K562 (cell line): ENCODE results near the gene HACD1. TPM values are rescaled to one million over a fixed set of nuclear protein-coding genes. Genes with fewer than 3 reads are reported as not detected.

ENCODE experiments used
- ATAC-seq: fragments of 200-7000 bp; cut with Tn5 transposase; 3 replicates; pipeline ENCODE4 v1.9.1; 2020; ENCODE audit warnings: moderate library complexity
- BruUV-seq: library from RNA; stranded (reverse); fragments of 400-500 nt; replicated peaks from 2 replicates; lab custom pipeline; 2021; lab: Mats Ljungman, UMichigan
- CTCF ChIA-PET: fragments of 300-600 bp; formaldehyde crosslinking; extraction: SDS; loops from one replicate; lab custom pipeline; 2021; ENCODE audit warnings: low intra/inter-chr PET ratio; lab: Yijun Ruan, JAX
- POLR2A ChIA-PET: fragments of 300-600, 350-650 bp; sonication (Branson Sonifier 250); formaldehyde crosslinking; extraction: SDS; loops from one replicate; lab custom pipeline; 2021; ENCODE audit warnings: antibody characterized with exemption, inconsistent platforms; lab: Yijun Ruan, JAX
- DNase-seq, 4 experiments: peaks; one replicate each; pipeline versions ENCODE4 v3.0.0 to v3.0.0-alpha.2; 2011 to 2018; ENCODE audit warnings: low spot score in 3 of 4, mixed read lengths in 3 of 4; ENCODE audit errors: extremely low read depth in 1 of 4
- FAIRE-seq: peaks from 2 replicates; lab custom pipeline; 2011; peaks lifted over from hg19 to GRCh38; lab: Jason Lieb, UNC
- H2AFZ ChIP-seq: 2 replicates; pipeline ENCODE4 v1.6.0; 2011; ENCODE audit warnings: low read depth, low read length, control low read depth, inconsistent platforms
- H3K27ac ChIP-seq: fragments of 200-600 bp; 3 replicates; pipeline ENCODE4 v1.8.0; 2011; ENCODE audit warnings: low read depth, mild to moderate bottlenecking, control low read depth, inconsistent platforms, low read length, moderate library complexity, mixed read lengths; ENCODE audit errors: extremely low read depth
- H3K27me3 ChIP-seq, 2 experiments: fragments of 300-600 bp in 1 of 2; 2 replicates in 1 of 2; 3 replicates in 1 of 2; pipeline versions ENCODE4 v1.6.0 to v1.8.0; 2011; ENCODE audit warnings: inconsistent platforms in 2 of 2, low read length in 2 of 2, mild to moderate bottlenecking in 1 of 2, mixed read lengths in 1 of 2, moderate library complexity in 1 of 2; ENCODE audit not compliant: control insufficient read depth in 2 of 2, insufficient read depth in 2 of 2
- H3K36me3 ChIP-seq: fragments of 300-600 bp; 3 replicates; pipeline ENCODE4 v1.8.0; 2011; ENCODE audit warnings: mild to moderate bottlenecking, low read length, inconsistent platforms; ENCODE audit not compliant: control insufficient read depth, insufficient read depth
- H3K4me1 ChIP-seq, 2 experiments: fragments of 200-600 bp in 1 of 2; replicated peaks in 1 of 2; 2 replicates in 1 of 2; 3 replicates in 1 of 2; pipeline versions ENCODE4 v1.5.1 to v1.8.0; 2011; ENCODE audit warnings: inconsistent platforms in 2 of 2, low read length in 2 of 2, mild to moderate bottlenecking in 1 of 2, mixed read lengths in 1 of 2, moderate library complexity in 1 of 2; ENCODE audit not compliant: control insufficient read depth in 2 of 2, insufficient read depth in 2 of 2
- H3K4me2 ChIP-seq: 2 replicates; pipeline ENCODE4 v1.6.1; 2011; ENCODE audit warnings: low read length, control low read depth, inconsistent platforms, mixed read lengths; ENCODE audit not compliant: insufficient read depth
- H3K4me3 ChIP-seq: fragments of 200-600 bp; sonication (generic), shearing (Covaris generic); 2 replicates; pipeline ENCODE4 v1.5.1; 2016; ENCODE audit warnings: control low read depth, inconsistent platforms
- H3K79me2 ChIP-seq: fragments of 200-600 bp; 3 replicates; pipeline ENCODE4 v1.8.0; 2011; ENCODE audit warnings: low read length, inconsistent platforms; ENCODE audit not compliant: control insufficient read depth, insufficient read depth
- H3K9ac ChIP-seq, 2 experiments: 2 replicates each; pipeline versions ENCODE4 v1.6.0 to v1.6.1; 2011; ENCODE audit warnings: low read depth in 2 of 2, low read length in 2 of 2, control low read depth in 1 of 2, inconsistent platforms in 1 of 2, mild to moderate bottlenecking in 1 of 2, mixed read lengths in 1 of 2; ENCODE audit not compliant: insufficient read depth in 1 of 2
- H3K9me1 ChIP-seq: one replicate; pipeline ENCODE4 v1.6.0; 2011; ENCODE audit warnings: inconsistent platforms, mild to moderate bottlenecking, low read length, moderate library complexity; ENCODE audit not compliant: control insufficient read depth, insufficient read depth
- H3K9me3 ChIP-seq: replicated peaks from 2 replicates; pipeline ENCODE4 v1.5.1; 2011; ENCODE audit warnings: low read depth, low read length, inconsistent platforms; ENCODE audit not compliant: control insufficient read depth, insufficient read depth
- H4K20me1 ChIP-seq: replicated peaks from 2 replicates; pipeline ENCODE4 v1.6.1; 2011; ENCODE audit warnings: low read length, inconsistent platforms, mixed read lengths; ENCODE audit not compliant: control insufficient read depth, insufficient read depth
- ARID2 ChIP-seq: fragments of 450-650 bp; IDR thresholded peaks from 2 replicates; pipeline ENCODE4 v1.6.1; 2017; ENCODE audit warnings: antibody characterized with exemption, mild to moderate bottlenecking
- EGR1 ChIP-seq: fragments of 450-650 bp; conservative IDR thresholded peaks from 2 replicates; pipeline ENCODE4 v1.6.1; 2017; ENCODE audit warnings: mild to moderate bottlenecking
- HDAC6 ChIP-seq: IDR thresholded peaks from 2 replicates; pipeline ENCODE4 v1.6.1; 2012; ENCODE audit warnings: low read depth, mild to moderate bottlenecking, control low read depth, inconsistent platforms, low read length, moderate library complexity
- MTA1 ChIP-seq: fragments of 450-650 bp; IDR thresholded peaks from 2 replicates; pipeline ENCODE4 v1.6.1; 2017; ENCODE audit warnings: borderline replicate concordance
- NR2C1 ChIP-seq, 2 experiments: fragments of 450-650 bp; IDR thresholded peaks; 2 replicates each; pipeline ENCODE4 v1.6.1; 2017; ENCODE audit warnings: mild to moderate bottlenecking in 2 of 2, antibody characterized with exemption in 1 of 2, inconsistent platforms in 1 of 2, missing compliant biosample characterization in 1 of 2, missing genetic modification characterization in 1 of 2
- PPARD ChIP-seq: fragments of 250-450 bp; sonication (Bioruptor Pico); IDR thresholded peaks from 2 replicates; pipeline ENCODE4 v1.8.0; 2022; ENCODE audit warnings: inconsistent platforms, mild to moderate bottlenecking, moderate library complexity
- PRMT5 ChIP-seq: sonication (generic); formaldehyde crosslinking; IDR thresholded peaks from 2 replicates; pipeline ENCODE4 v1.5.0; 2020; ENCODE audit warnings: missing genetic modification reagents
- TGIF2 ChIP-seq: sonication (generic); formaldehyde crosslinking; IDR thresholded peaks from 2 replicates; pipeline ENCODE4 v1.8.1; 2022; ENCODE audit warnings: mild to moderate bottlenecking, missing genetic modification reagents, moderate library complexity
- WGBS: fragments of 100-300 bp; shearing (Covaris generic); methylation state at CpG from one replicate; pipeline ENCODE4 v1.1.6; 2016; ENCODE audit warnings: low coverage, mixed read lengths; ENCODE audit not compliant: insufficient coverage; ENCODE audit errors: missing lambda C conversion rate; 5-methylcytosine and 5-hydroxymethylcytosine counted together
- in situ Hi-C: fragments of 300-500 bp; cut with MboI; formaldehyde crosslinking; loops from 4 replicates; pipeline ENCODE4 v1.15.0; 2018; ENCODE audit warnings: inconsistent platforms, mixed read lengths
- intact Hi-C: fragments of 100-400 bp; cut with micrococcal nuclease; formaldehyde crosslinking; loops from 2 replicates; pipeline ENCODE4 v1.14.2; 2022
- polyA plus RNA-seq, 8 experiments: library from polyadenylated mRNA; depleted of rRNA in 4 of 8; stranded (reverse) in 5 of 8; unstranded in 3 of 8; fragments of >200 nt; fragmentation: Nextera tagmentation in 2 of 8; fragmentation: Illumina TruSeq in 1 of 8; extraction: Ambion mirVana in 2 of 8; extraction: Trizol in 1 of 8; gene quantifications; 2 replicates each; pipeline versions ENCODE4 v1.2.1 to v1.2.3, GENCODE V29; 2011 to 2014; ENCODE audit warnings: inconsistent platforms in 1 of 8, missing spikeins in 1 of 8
- total RNA-seq, 7 experiments: library from RNA; depleted of rRNA in 6 of 7; stranded (reverse); fragments of >200 nt in 6 of 7; fragmentation: Illumina TruSeq in 2 of 7; extraction: Trizol in 2 of 7; gene quantifications; 2 replicates each; pipeline versions ENCODE4 v1.2.1 to v1.2.3, GENCODE V29; 2011 to 2021; ENCODE audit warnings: low replicate concordance in 1 of 7

Gene HACD1
- total and polyA plus RNA-seq, 9 of the 15 experiments (the other 6 are each of a cell fraction or from before 2014, with no cell fraction given): 0.99 to 4.5 (median 2.4) TPM

DNA sequence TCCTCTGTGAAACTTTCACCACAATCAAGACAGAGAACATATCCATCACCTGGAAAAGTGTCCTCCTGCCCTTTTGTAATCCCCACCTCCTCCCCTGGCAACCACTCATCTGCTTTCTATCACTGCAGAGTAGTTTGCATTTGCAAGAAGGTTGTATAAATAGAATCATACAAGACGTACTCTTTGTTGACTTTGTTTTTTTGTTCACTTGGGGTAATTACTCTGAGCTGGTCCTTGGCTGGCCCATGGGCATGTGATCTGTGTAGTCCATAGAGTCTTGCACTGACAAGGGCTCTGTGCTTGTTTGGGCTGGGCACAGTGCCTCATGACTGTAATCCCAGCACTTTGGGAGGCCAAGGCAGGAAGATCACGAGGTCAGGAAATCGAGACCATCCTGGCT, 7.8 kb upstream of the HACD1 start (continued):
- no peak for TF ChIP-seq MTA1
- TF ChIP-seq ARID2: no peak
- no peak for TF ChIP-seq TGIF2 (CRISPR knock-in tag)
- TF ChIP-seq PPARD (CRISPR knock-in tag): no peak
- no peak for TF ChIP-seq PRMT5 (CRISPR knock-in tag)
- no peak for TF ChIP-seq NR2C1 (IDR thresholded peaks at IDR 0.05)
- no peak for TF ChIP-seq NR2C1 (tag; IDR thresholded peaks at IDR 0.05)

- ChIA-PET CTCF (no interaction called here), POLR2A (interaction anchor here (0.7 to 1.5 kb wide), 2 partner anchors 11 to 476 kb away, joined by 3 to 4 read pairs; no protein-coding TSS in a partner anchor)
- Histone ChIP-seq H3K36me3 (no peaks in the 10 kb centered on the region), H3K4me1 (peaks cover 4 to 7% of the 10 kb centered on the region in 2 experiments; a peak in 4 of 5 replicates), H3K9me3 (no peaks in the 10 kb centered on the region), H3K79me2 (no peaks in the 10 kb centered on the region), H2AFZ (no peak overlapping the region), H3K9me1 (no peaks in the 10 kb centered on the region), H4K20me1 (no peaks in the 10 kb centered on the region), H3K9ac (no peak overlapping the region), H3K4me3 (no peak overlapping the region), H3K27me3 (no peaks in the 10 kb centered on the region), H3K27ac (no peak overlapping the region), H3K4me2 (no peak overlapping the region)
- no peak for ATAC-seq
- in situ Hi-C loops: loop anchor here (25.0 kb wide), 1 partner anchor 490 kb away; no protein-coding TSS in a partner anchor
- DNase-seq: no peak
- no peak for TF ChIP-seq HDAC6
- TF ChIP-seq EGR1: 0 out of 2 replicates have a peak, but pooled peaks have one; percentile 6
- 50% methylated on average over 8 of the region's 8 CpGs for WGBS
- intact Hi-C loops: no loop called here
- no peak for FAIRE-seq
- no TSS peak for BruUV-seq
These were observed 4.9 kb upstream of the HACD1 start for GRCh38 chr10:17622061-17622460.
